ENCODE results near the gene SUPT7L. TPM values are rescaled to one million over a fixed set of nuclear protein-coding genes. Genes with fewer than 3 reads are reported as not detected.

The SUPT7L gene
- 15.1 and 17.8 TPM in 2 replicates for total RNA-seq

DNA sequence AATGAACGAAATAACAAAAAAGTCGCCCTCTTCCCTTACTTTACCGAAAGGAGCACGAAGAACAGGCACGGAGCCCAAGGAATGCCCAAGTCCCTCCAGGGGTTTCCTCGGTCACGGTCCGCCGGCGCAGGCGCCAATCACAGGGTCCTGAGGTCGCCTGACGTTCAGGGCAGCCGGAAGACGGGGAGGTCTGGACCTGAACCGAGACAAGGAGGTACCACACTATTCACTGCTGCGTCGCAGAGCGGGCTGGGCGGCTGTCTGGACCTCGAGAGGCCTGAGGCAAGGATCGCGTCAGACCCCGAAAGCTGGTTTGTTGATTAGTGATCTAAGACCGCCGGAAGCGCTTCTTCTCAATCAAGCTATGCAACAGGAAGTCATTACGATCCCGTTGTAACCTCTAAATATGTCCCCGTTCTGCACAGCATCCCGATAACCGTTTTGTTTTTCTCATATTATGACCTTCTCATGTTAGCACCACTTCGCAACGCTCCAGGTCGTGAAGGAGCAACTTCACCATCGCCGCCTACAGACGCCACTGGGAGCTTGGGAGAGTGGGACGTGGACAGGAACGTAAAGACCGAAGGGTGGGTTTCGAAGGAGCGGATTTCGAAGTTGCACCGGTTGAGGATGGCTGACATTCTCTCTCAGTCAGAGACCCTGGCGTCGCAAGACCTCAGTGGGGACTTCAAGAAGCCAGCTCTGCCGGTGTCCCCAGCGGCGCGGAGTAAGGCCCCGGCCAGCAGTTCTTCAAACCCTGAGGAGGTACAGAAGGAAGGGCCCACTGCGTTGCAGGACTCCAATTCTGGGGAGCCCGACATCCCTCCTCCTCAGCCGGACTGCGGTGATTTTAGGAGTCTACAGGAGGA, at the start of gene SUPT7L, which contains the start of gene SLC4A1AP:
Gene SUPT7L (minus strand): TSS at position 330 of the 869 bp plus-strand sequence. CDS start 1,422 bp downstream, outside the sequence.
Gene SLC4A1AP (plus strand): TSS at position 605 of the 869 bp plus-strand sequence. CDS start 26 bp downstream, at position 631.

GRCh38 chr2:27628767-27629709, 34.4 kb downstream of the SUPT7L start, which contains the start of the genes CCDC121 and GPN1:
Gene CCDC121 (minus strand): TSS chr2:27629012. CDS start chr2:27627799, 1,213 bp downstream.
Gene GPN1 (plus strand): TSS chr2:27629050. CDS start chr2:27629059, 9 bp downstream.

Other genes with a start within 250 kb of the SUPT7L start
- gene NRBP1, start 235.0 kb downstream of the SUPT7L start, total RNA-seq, result 98.6 and 107 TPM in 2 replicates
- 0.13 and 0.37 TPM in 2 replicates for gene KRTCAP3, start 221.2 kb downstream of the SUPT7L start, total RNA-seq
- 34.1 and 42.7 TPM in 2 replicates for gene IFT172, start 173.9 kb downstream of the SUPT7L start, total RNA-seq
- gene FNDC4, start 168.4 kb downstream of the SUPT7L start, total RNA-seq, result 87.1 and 98.2 TPM in 2 replicates
- 22.0 and 22.6 TPM in 2 replicates for gene GCKR, start 166.8 kb downstream of the SUPT7L start, total RNA-seq
- gene ZNF512, start 80.6 kb downstream of the SUPT7L start, total RNA-seq, result 16.6 and 24.7 TPM in 2 replicates
- gene CCDC121, start 34.6 kb downstream of the SUPT7L start, total RNA-seq, result 1.8 and 3.2 TPM in 2 replicates
- gene GPN1, start 34.6 kb downstream of the SUPT7L start, total RNA-seq, result 27.9 and 31.9 TPM in 2 replicates
- gene SLC4A1AP, start 275 bp upstream of the SUPT7L start, total RNA-seq, result 32.5 and 35.3 TPM in 2 replicates
- gene MRPL33, start 108.1 kb upstream of the SUPT7L start, total RNA-seq, result 61.4 and 71.4 TPM in 2 replicates
- 2.3 and 2.4 TPM in 2 replicates for gene RBKS, start 226.8 kb upstream of the SUPT7L start, total RNA-seq
- 24.7 and 29.7 TPM in 2 replicates for gene BABAM2, start 227.1 kb upstream of the SUPT7L start, total RNA-seq